Stimulated activated effector memory CD8-positive, alpha-beta T cell treated with anti-CD3 and anti-CD28 coated beads, Interleukin-12 subunit alpha, Interleukin-12 subunit beta, amount 100 ng/mL, for 72 hours (primary cell): ENCODE results near the gene PLOD2.

Experiments
- ATAC-seq: fragments of 150-1000 bp; cut with Tn5 transposase; 2 replicates; pipeline ENCODE4 v1.10.0; 2021
- DNase-seq, 2 donors: peaks; one replicate each; pipeline ENCODE4 v3.0.0; 2021 to 2022; ENCODE audit warnings: low spot score in 2 of 2
- H3K27ac Mint-ChIP-seq: one replicate; pipeline ENCODE4 v1.8.0; 2022; ENCODE audit warnings: mild to moderate bottlenecking, mixed read lengths
- H3K36me3 Mint-ChIP-seq: one replicate; pipeline ENCODE4 v1.8.0; 2022; ENCODE audit warnings: mild to moderate bottlenecking, mixed read lengths
- H3K4me1 Mint-ChIP-seq: one replicate; pipeline ENCODE4 v1.8.0; 2022; ENCODE audit warnings: mixed read lengths
- H3K4me3 Mint-ChIP-seq: one replicate; pipeline ENCODE4 v1.8.0; 2022; ENCODE audit warnings: mild to moderate bottlenecking, mixed read lengths
- H3K9me3 Mint-ChIP-seq: one replicate; pipeline ENCODE4 v1.8.0; 2022; ENCODE audit warnings: mixed read lengths

The PLOD2 gene

GRCh38 chr3:146160964-146161662 is at the start of gene PLOD2:
Gene PLOD2, minus strand, starts transcription at chr3:146161184. Its CDS starts 195 bp downstream, at chr3:146160989.
- H3K4me1 Mint-ChIP-seq: peaks cover 6% of the 10 kb centered on the region
- no peak within 1 kb of the TSS for H3K27ac Mint-ChIP-seq
- ATAC-seq (peak; percentile 55), DNase-seq (no peak)
- H3K36me3 Mint-ChIP-seq: no peaks in the 10 kb centered on the region
- peak within 1 kb of the TSS; percentile 39 for H3K4me3 Mint-ChIP-seq
- H3K9me3 Mint-ChIP-seq: peaks cover 3% of the 10 kb centered on the region

GRCh38 chr3:146209371-146209770 is 48.4 kb upstream of the PLOD2 start:
- H3K4me3 Mint-ChIP-seq: no peak overlapping the region
- no peak for DNase-seq
- no peaks in the 10 kb centered on the region for H3K4me1 Mint-ChIP-seq
- no peaks in the 10 kb centered on the region for H3K9me3 Mint-ChIP-seq
- ATAC-seq: no peak
- no peak overlapping the region for H3K27ac Mint-ChIP-seq
- no peaks in the 10 kb centered on the region for H3K36me3 Mint-ChIP-seq

- Mint-ChIP-seq H3K27ac (no peak overlapping the region), H3K4me1 (no peaks in the 10 kb centered on the region), H3K4me3 (no peak overlapping the region), H3K9me3 (no peaks in the 10 kb centered on the region), H3K36me3 (no peaks in the 10 kb centered on the region)
- no peak for ATAC-seq
- no peak for DNase-seq
Measured at GRCh38 chr3:146203776-146204175, 42.8 kb upstream of the PLOD2 start.

GRCh38 chr3:146200461-146201220 is 39.7 kb upstream of the PLOD2 start:
- H3K4me3 Mint-ChIP-seq: no peak overlapping the region
- ATAC-seq (no peak), DNase-seq (no peak)
- no peaks in the 10 kb centered on the region for H3K36me3 Mint-ChIP-seq
- no peak overlapping the region for H3K27ac Mint-ChIP-seq
- no peaks in the 10 kb centered on the region for H3K4me1 Mint-ChIP-seq
- H3K9me3 Mint-ChIP-seq: no peaks in the 10 kb centered on the region

GRCh38 chr3:146199762-146200161 is 38.8 kb upstream of the PLOD2 start:
- Mint-ChIP-seq H3K4me3 (no peak overlapping the region), H3K27ac (no peak overlapping the region), H3K9me3 (no peaks in the 10 kb centered on the region), H3K4me1 (no peaks in the 10 kb centered on the region), H3K36me3 (no peaks in the 10 kb centered on the region)
- ATAC-seq (no peak), DNase-seq (no peak)

GRCh38 chr3:146196789-146197188 is 35.8 kb upstream of the PLOD2 start:
- DNase-seq: no peak
- Mint-ChIP-seq H3K36me3 (no peaks in the 10 kb centered on the region), H3K4me1 (no peaks in the 10 kb centered on the region), H3K9me3 (no peaks in the 10 kb centered on the region), H3K4me3 (no peak overlapping the region), H3K27ac (no peak overlapping the region)
- ATAC-seq: no peak

- ATAC-seq: no peak
- DNase-seq: no peak
- Mint-ChIP-seq H3K27ac (no peak overlapping the region), H3K4me3 (no peak overlapping the region), H3K36me3 (no peaks in the 10 kb centered on the region), H3K9me3 (no peaks in the 10 kb centered on the region), H3K4me1 (no peaks in the 10 kb centered on the region)
Measured at GRCh38 chr3:146195605-146196004, 34.6 kb upstream of the PLOD2 start.

- ATAC-seq (no peak), DNase-seq (no peak)
- no peak overlapping the region for H3K4me3 Mint-ChIP-seq
- no peaks in the 10 kb centered on the region for H3K36me3 Mint-ChIP-seq
- H3K9me3 Mint-ChIP-seq: no peaks in the 10 kb centered on the region
- no peak overlapping the region for H3K27ac Mint-ChIP-seq
- no peaks in the 10 kb centered on the region for H3K4me1 Mint-ChIP-seq
Measured at GRCh38 chr3:146195030-146195429, 34.0 kb upstream of the PLOD2 start.

GRCh38 chr3:146191051-146191450 is 30.1 kb upstream of the PLOD2 start:
- Mint-ChIP-seq H3K9me3 (no peaks in the 10 kb centered on the region), H3K36me3 (no peaks in the 10 kb centered on the region), H3K4me1 (no peaks in the 10 kb centered on the region), H3K27ac (no peak overlapping the region), H3K4me3 (no peak overlapping the region)
- DNase-seq: no peak
- ATAC-seq: no peak

GRCh38 chr3:146189519-146190173 is 28.7 kb upstream of the PLOD2 start:
- Mint-ChIP-seq H3K27ac (no peak overlapping the region), H3K4me3 (no peak overlapping the region), H3K36me3 (no peaks in the 10 kb centered on the region), H3K9me3 (no peaks in the 10 kb centered on the region), H3K4me1 (no peaks in the 10 kb centered on the region)
- peak; percentile 66 for ATAC-seq
- DNase-seq: no peak

GRCh38 chr3:146187334-146187950 is 26.5 kb upstream of the PLOD2 start:
- ATAC-seq (no peak), DNase-seq (no peak)
- Mint-ChIP-seq H3K36me3 (no peaks in the 10 kb centered on the region), H3K27ac (no peak overlapping the region), H3K4me1 (no peaks in the 10 kb centered on the region), H3K9me3 (no peaks in the 10 kb centered on the region), H3K4me3 (no peak overlapping the region)

GRCh38 chr3:146184241-146185015 is 23.4 kb upstream of the PLOD2 start:
- Mint-ChIP-seq H3K4me1 (no peaks in the 10 kb centered on the region), H3K27ac (no peak overlapping the region), H3K9me3 (no peaks in the 10 kb centered on the region), H3K4me3 (no peak overlapping the region), H3K36me3 (no peaks in the 10 kb centered on the region)
- DNase-seq: no peak
- ATAC-seq: no peak

- DNase-seq: no peak
- no peak overlapping the region for H3K4me3 Mint-ChIP-seq
- no peak overlapping the region for H3K27ac Mint-ChIP-seq
- ATAC-seq: no peak
- no peaks in the 10 kb centered on the region for H3K4me1 Mint-ChIP-seq
- no peaks in the 10 kb centered on the region for H3K36me3 Mint-ChIP-seq
- H3K9me3 Mint-ChIP-seq: peaks cover 2% of the 10 kb centered on the region
Measured at GRCh38 chr3:146181216-146181615, 20.2 kb upstream of the PLOD2 start.

- no peak for ATAC-seq
- H3K9me3 Mint-ChIP-seq: peaks cover 2% of the 10 kb centered on the region
Measured at GRCh38 chr3:146180376-146180775, 19.4 kb upstream of the PLOD2 start.

More at GRCh38 chr3:146180376-146180775, 19.4 kb upstream of the PLOD2 start:
- no peak for DNase-seq
- no peak overlapping the region for H3K4me3 Mint-ChIP-seq
- no peaks in the 10 kb centered on the region for H3K4me1 Mint-ChIP-seq
- no peak overlapping the region for H3K27ac Mint-ChIP-seq
- no peaks in the 10 kb centered on the region for H3K36me3 Mint-ChIP-seq
